ENCODE data around the gene SFI1.
"Not testable (repeated sequence)": the region's sequence is repeated elsewhere in the genome, so short reads cannot be mapped to it uniquely, and the experiment has no call there.

The SFI1 gene

DNA sequence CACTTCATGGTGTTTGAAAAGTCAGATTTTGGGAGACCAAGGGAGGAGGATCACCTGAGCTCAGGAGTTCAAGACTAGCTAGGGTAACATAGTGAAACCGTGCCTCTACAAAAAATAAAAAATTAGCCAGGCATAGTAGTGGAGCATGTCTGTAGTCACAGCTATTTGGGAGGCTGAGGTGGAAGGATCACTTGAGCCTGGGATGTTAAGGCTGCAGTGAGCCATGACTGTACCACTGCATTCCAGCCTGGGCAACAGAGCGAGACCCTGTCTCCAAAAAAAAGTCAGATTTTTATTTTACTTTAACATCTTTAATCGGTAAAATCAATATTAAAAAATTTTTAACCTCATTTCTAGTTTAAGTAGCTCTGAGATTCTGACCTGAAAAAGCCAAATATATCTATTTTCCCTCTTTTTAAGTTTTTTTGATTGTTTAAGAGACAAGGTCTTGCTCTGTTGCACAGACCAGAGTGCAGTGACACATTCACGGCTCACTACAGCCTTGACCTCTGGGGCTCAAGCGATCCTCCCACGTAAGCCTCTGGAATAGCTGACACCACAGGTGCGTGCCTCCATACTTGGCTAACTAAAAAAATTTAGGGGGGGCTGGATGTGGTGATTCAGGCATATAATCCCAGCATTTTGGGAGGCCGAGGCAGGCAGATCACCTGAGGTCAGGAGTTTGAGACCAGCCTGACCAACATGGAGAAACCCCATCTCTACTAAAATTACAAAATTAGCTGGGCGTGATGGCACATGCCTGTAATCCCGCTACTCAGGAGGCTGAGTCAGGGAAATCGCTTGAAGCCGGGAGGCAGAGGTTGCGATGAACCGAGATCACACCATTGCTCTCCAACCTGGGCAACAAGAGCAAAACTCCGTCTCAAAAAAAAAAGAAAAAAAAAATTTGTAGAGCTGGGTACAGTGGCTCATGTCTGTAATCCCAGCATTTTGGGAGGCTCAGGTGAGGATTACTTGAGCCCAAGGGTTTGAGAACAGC lies 48.4 kb downstream of the SFI1 start:
- DNase-seq, result no peak

DNA sequence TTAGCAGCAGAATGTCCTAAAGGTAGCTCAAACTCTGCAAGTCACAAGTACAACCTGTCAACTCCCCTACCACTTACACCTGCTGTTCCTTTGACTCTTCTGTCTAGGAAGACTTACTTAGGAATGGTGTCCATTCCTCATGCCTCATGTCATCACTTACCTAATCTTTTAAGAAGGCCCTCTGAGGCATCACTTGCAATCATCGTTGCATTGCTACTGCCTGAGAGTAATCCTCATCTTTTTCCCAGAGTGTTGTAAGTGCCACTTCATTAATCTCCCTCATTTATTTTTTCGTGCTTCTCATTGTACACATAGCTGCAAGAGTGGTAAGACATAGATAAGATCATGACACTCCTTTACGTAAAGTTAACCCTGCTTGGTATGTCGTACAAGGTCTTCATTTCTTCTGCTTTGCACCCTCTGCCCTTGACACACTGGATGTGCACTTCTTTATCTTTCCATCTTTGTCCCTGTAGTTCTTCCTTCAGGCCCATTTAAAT lies 54.6 kb downstream of the SFI1 start:
- no peak for DNase-seq

DNA sequence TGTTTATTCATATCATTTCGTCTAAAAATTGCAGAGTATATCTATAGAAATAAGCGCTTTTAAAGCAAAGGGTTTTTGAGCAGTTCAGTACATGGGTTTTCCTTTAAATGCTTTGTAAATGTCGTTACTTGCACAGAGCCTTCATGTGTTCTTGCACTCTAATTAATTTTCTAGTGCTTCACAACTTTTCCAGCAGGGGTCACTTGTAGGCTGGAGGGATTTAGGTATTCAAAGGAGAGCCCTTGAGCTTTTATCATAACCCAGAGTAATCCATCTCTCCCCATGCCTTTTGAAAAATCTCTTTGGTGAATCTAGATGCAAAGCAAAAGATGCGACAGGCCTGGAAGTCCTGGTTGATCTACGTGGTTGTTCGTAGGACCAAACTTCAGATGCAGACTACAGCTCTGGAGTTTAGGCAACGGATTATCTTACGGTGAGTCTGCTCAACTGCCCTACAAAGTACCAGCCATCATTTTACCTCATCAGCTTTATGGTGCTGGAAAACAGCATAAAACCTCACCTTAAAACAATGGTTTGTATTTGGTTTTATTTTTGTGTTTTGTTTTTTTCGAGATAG lies 60.4 kb downstream of the SFI1 start:
- peak; percentile 44 for DNase-seq

DNA sequence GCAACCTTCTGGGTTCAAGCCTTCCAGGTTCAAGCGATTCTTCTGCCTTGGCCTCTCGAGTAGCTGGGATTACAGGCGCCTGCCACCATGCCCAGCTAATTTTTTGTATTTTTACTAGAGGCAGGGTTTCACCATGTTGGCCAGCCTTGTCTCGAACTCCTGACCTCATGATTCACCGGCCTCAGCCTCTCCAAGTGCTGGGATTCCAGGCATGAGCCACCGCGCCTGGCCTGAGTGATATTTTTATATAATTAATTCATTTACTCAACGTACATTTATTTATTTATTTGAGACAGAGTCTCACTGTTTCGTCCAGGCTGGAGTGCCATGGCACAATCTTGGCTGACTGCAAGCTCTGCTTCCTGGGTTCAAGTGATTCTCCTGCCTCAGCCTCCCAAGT lies 62.2 kb downstream of the SFI1 start:
- DNase-seq, result not testable (repeated sequence)

DNA sequence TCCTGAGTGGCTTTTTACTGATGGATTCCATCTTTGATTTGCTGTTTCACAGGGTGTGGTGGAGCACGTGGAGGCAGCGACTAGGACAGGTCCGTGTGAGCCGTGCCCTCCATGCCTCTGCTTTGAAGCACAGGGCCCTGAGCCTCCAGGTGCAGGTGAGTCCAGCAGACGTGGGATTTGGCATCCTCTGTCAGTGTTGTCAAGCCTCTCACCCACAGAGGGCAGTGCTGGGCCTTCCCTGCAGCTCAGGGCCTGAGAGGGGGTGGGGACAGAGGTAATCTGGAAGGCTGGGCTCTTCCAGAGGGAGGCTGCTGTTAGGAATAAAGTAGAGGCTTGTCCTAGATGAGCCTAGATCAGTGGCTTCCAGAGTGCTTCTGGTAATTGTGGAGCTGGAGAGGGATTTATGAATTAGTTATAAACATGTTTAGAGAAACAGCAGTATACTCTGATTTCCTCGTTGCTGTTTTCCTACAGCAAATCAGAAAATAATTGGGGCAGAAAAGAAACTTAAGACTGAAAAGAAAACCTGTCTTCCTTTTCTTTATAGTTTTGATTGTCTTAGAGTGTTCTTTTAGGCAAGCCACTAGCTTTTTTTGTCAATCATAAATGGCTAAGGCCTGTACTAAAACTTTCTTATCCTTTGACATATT lies 65.0 kb downstream of the SFI1 start:
- DNase-seq, result peak; percentile 89

DNA sequence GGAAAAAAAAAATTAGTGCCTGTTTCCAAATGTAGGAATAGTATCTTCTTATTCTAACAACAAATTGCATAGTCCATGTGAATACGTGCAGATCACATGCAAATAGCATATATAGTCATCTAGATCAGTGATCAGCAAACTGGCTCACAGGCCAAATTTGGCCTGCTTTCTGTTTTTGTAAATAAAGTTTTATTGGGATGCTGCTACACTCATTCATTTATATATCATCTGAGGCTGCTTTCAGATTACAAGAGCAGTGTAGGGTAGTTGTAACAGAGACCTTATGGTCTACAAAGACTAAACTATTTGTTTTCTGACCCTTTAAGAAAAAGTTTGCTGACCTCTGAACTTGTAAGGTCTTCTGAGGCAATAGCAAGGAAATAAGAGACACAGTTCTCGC lies 65.6 kb downstream of the SFI1 start:
- no peak for DNase-seq

DNA sequence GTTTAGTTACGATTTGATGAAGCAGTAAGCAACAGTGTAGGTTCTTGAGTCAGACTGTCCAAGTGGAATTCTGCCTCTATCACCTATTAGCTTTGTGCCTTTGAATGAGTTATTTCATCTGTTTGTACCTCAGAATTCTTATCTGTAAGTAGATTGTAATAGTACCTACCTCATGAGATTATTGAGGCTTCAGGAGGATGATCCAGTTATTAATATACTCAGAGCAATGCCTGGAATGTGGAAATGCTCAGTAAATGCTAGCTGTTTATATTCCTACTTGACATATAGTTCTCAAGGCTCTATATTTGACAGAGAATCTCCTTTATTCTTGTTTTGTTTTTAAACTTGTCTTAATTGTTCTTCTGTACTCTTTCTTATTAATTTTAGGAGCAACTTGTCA lies 70.1 kb downstream of the SFI1 start:
- no peak for DNase-seq

DNA sequence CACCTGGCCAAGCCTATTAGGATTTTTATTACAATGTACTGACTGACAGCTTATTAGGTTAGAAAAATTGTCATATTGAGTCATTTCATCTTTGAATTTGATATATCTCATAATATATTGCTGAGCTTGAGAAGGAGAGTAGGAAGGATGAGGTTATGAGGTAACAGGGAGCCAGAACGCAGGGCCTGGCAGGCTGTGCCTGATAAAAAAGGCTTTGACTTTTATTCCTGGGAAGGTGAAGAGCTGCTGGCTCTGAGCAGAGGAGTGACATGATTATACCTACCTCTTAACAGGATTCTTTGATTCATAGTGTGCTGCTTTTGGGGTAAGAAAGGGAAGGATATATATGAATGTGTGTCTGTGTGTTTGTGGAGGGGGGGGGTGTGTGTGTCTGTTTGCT lies 70.9 kb downstream of the SFI1 start:
- DNase-seq, result no peak

DNA sequence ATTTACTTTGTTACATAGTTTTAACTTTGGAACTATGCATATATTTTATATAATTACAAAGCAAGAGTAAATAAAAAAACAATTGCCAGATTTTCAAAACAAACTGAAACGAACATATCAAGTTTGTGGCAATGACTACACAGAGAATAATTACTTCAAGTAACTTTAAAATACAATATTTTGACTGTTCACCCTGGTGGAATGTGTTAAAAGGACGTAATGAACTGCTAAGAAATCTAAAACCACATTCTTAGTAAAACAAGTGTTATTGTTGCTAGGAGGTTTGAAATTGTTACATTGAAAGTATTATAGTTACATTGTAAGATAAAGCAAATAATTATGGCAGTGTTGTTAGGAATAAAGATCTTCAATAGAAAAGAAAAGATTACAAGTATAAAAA lies 71.4 kb downstream of the SFI1 start:
- DNase-seq, result no peak

DNA sequence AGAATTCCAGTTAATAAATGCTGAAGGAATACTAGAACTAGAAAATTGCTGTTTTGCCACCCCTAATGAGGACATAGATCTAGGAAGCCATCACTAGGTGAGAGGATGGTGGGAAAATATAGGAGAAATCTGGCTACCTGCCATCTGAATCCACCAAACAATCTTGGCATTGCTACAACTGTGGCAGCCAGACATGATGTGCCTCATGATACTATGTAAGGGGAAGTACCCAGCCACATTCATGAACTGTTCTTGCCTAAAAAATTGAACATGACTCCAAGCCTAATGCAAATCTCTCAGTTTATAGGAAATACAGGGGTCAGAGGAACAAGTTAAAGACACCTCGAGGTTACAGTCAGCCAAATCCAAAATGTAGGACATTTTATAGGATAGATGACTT lies 72.8 kb downstream of the SFI1 start:
- no peak for DNase-seq

DNA sequence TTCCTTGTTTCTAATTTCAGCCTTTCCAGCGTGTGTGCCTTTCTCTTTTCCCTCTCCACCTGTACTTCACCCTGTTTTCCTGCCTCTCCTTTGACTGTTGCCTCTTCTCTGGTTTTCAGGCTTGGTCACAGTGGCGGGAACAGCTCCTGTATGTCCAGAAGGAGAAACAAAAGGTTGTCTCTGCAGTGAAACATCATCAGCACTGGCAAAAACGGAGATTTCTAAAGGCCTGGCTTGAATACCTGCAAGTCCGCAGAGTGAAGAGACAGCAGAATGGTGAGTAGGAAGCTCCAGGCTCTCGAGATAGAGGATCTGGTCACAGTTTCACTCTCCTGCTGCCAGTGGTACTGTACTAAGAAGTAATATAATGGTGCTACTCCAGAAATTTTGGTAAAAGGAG lies 76.6 kb downstream of the SFI1 start:
- DNase-seq, result peak; percentile 3

DNA sequence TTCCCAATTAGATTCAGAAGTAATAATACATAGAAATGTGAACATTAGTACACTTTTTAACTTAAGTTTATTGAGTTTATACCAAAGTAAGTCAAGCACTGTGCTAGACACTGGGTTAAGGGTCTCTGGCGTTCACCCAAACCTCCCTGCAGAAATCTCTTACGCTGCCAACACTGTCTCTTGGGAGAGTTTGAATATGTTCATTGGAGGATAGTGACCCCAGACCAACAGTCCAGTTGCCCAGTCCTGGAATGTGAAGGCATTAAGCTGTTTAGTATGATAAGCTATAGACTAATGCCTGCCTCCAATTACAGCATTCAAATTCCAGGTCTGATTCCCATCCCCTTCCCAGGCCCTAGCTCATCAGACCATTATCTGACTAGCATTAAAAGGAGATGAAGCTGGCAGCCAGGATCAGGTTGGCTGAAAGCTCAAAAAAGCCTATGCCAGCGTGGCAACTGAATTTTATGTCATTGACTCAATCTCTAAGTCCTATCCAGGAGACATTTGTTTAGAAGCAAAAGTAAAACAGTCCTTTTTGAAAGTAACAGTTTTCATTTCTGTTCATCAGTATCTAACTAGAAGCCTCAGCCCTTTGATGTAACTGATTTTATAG lies 77.8 kb downstream of the SFI1 start:
- no peak for DNase-seq

DNA sequence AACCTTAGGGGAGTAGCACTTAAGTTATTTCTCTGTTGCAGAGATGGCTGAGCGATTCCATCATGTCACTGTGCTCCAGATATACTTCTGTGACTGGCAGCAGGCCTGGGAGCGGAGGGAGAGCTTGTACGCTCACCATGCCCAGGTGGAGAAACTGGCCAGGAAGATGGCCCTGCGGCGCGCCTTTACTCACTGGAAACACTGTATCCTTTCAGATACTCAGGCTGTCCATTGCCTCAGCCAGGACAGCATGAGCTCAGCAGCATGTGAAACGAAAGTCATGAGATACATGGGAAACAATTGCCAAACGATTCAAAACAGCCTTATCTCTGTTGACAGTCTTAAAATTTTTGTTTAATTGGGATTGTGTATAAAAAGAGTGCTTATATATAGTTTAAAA lies 78.9 kb downstream of the SFI1 start:
- DNase-seq, result no peak

DNA sequence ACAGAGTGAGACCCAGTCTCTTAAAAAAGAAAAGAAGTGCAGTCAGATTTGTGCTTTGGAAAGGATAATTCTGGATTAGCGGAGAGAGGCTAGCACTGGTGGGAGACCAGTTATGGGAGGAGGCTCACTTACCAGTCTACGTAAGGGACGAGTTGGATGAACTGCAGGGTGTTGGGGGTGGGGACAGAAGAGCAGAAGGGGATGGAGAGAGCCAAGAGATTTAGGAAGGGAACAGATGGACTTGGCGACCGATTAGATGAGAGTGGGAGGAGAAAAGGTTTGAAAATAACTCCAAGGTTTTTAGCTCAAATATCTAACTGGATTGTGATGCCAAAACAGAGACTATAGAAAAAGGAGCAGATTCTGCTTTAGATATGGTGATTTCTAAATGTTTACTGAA lies 81.4 kb downstream of the SFI1 start:
- no peak for DNase-seq

DNA sequence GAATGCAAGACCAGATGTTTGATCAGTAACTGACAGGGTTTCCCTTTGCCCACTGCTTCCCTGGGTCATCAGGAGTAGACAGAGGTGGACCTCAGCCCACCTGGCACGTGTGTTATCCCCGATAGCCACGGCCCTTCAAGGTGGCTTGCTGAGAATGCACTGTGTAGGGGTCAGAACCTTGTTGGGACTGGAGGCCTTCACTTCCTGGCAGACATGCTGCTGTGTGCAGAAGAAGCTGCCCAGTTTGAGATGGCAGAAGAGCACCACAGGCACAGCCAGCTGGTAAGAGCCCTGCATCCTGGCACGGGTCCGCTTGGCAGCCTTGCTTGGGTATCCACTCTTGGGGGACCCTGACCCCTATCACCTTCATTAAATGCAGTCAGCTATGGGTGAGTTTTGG lies 81.8 kb downstream of the SFI1 start:
- no peak for DNase-seq

DNA sequence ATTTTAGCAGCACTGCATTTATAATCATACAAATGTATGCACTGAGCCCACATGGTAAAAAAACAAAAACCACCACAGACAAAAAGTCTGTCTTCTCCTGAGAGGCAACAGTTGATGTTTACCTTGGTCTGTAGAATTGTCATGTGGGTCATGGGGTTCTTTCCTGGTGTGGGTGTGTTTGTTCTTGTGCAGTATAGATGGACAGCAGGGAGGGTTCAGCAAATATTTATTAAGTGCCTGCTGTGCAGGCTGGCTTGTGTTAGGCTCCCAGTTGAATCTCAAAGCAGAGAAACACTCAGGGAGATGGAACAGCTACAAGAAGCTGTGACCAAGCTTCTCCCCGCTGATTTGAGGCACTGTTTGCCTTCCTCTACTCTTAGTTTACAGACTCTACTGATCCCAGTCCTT lies 83.5 kb downstream of the SFI1 start:
- DNase-seq, result peak; percentile 97

DNA sequence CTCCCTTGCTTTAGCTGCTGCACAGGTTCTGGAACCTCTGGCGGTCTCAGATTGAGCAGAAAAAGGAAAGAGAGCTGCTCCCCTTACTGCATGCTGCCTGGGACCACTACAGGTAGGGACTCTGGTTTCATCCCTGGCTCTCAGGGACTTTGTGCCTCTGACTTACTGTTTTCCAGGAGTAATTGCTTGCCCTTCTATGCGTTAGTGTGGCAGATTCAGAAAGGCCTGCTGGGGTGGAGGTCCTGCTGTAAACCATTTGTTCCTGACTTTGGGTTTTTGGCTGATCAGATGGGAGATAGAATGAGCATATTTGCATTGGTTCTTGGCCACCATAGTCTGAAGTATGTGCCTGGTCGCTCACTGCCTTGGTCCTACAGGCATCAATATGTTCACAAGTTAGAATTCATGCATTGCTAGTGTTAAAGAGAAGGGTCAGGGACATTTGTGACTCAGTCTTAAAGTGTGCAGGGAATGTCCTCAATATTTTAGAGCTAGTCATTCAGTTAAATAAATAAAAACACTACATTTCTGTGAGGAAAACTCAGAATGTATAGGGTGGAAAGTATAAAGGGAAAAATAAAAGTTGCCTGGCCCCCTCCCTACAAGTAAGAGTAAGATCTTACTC lies 87.6 kb downstream of the SFI1 start:
- no peak for DNase-seq

DNA sequence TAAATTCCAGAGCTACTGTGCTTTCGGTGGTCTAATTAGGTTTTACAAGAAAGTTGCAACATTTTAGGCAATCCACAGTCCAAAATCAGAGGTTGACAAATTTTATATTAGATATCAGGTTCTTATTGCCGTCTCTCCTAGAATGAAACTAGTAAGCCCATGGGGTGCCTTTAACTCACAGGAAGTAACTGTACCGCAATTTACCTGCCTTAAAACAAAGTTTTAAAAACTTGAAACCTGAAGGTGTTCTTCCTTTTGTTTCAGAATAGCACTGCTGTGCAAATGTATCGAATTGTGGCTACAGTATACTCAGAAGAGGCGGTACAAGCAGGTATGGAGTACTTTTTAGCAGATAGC lies 88.4 kb downstream of the SFI1 start:
- DNase-seq, result no peak

DNA sequence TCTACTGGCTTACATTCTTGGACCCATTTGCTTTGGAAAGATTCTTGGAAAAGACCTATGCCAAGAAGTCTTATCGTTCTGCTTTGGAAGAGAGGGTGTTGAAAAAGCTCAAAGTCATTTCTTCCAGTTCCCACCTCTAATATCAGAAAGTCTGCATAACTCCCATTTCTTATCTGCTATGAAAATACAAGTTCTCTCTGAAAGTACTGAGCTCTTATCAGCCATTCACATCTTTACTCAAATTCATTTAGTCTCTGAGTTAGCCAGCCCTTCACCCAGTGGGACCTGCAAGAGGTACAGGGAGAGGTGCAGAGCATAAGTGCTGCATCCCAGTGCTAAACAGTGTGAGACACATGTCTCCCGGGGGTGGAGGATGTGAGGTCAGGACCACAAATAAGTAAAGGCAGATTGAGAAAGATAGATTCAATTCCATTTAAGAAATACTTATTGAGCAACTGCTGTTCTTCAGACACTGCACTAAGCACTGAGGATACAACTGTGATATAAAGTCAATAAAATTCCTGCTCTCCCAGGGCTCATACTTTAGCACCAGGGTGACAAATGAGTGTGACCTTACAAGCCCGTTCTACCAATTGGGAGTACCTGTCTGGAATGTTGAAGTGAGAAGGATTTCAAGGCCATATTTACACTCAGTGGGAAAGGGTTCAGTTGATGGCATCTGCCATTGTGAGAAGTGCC lies 89.0 kb downstream of the SFI1 start:
- DNase-seq, result no peak

DNA sequence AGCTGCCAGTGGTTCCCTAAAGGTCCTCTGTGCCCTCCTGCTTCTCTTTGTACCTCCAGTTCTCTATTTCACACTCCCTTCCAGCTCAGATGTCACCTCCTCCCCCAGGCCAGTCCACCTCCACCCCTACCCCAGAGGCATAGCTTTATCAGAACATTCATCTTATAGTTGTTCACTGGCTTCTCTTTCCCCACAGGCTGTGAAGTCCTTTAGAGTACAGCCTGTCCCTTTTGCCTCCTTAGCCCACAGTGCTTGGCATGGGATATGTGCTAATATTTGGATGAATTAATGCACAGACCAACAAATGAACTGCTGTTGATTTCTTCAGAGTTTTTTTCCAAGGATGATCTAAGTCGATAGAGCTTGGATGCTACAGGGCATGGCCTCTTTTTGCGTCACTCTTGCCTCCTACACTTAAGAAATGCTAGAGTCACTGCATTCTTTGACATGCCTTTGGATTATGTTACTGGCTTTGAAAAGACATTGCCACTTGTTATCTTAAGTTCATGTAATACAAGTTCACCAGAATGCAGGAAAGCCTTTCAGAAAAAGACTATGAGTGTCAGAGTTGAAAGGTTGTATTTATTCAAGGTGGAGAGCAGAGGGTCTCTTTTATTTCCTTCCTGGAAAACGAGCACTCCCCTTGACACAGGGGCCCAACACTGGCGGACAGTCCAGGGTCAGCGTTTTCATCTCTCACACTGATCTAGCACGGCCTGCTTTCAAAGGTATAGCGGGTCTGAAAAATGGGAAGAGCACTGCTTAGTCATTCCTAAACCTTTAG lies 90.0 kb downstream of the SFI1 start:
- no peak for DNase-seq

DNA sequence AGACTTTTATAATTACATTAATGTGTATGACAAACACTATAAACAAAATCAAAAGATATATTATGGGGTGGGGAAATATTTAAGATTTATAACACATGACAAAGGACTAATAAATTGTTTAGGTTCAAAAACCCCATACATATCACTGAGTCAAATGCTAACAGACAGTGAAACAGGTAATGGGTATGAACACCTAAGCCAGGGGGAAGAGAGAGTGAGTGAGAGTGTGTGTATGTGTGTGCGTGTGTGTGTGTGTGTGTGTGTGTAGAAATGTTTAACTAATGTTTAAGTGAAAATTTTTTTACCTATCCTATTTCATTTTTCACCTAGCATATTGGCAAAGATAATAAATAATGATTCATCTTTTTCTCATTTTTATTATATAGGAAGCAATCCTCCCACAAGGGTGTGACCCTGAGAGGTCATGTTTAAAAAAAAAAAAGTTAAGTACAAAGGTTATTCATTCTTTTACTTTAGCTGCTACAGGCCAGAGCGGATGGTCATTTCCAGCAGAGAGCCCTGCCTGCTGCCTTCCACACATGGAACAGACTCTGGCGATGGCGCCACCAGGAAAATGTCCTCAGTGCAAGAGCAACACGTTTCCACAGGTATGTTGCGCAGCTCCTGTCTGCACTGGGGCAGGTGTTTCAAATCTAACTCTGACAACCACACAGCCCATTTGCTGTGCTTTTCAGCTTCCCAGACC lies 92.8 kb downstream of the SFI1 start:
- no peak for DNase-seq
